Subcutaneous adipose tissue (tissue), 4 donors: ENCODE data around the gene PLXDC2. TPM values are rescaled to one million over a fixed set of nuclear protein-coding genes. Genes with fewer than 3 reads are reported as not detected.

Experiments
- total RNA-seq, 4 donors: library from RNA; depleted of rRNA; stranded (reverse); fragments of >200 nt; gene quantifications; one replicate each; pipeline ENCODE4 v1.1.0, GENCODE V29; 2016
- TF ChIP-seq, protein P1 (sequence below): fragments of 450-650 bp; IDR thresholded peaks from one replicate; pipeline ENCODE4 v1.5.1; 2016; ENCODE audit warnings: low read depth, mild to moderate bottlenecking, control low read depth, antibody characterized with exemption, moderate library complexity

Gene PLXDC2
- total RNA-seq, 4 donors from 2014 or later = 47.7 to 117 (median 84.3) TPM

DNA sequence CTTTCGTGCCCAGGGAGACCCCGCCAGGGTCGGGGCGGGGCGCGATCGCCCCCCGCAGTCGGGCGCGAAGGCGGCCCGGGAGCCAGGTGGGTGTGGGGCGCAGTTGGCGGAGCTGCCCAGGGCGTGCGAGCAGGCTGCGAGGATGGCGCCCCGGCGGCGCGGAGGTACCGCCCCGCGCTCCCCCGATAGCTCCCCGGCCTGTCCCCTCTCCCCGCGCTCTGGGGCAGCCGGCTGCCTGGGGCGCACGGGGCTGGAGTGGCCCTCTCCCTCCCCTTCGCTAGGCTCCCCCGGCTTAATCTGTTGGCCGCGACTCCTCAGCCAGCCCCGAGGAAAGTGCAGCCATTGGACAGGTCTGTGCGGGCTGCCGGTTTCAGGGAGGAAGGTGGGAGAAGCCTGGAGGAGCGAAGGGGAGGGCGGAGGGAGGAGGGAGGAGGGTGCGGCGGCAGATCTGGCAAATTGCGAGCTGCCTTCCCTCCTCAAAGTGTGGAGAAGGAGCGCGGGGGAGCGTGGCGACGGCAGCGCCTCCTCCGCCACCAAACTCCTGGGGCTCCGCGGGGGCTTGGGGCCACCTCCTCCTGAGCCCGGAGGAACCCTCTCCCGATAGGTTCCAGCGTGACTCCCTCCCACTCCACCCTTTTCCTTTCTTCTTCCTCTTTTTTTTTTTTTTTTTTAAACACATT is 361 bp upstream of the PLXDC2 start:
- TF ChIP-seq, protein P1, sequence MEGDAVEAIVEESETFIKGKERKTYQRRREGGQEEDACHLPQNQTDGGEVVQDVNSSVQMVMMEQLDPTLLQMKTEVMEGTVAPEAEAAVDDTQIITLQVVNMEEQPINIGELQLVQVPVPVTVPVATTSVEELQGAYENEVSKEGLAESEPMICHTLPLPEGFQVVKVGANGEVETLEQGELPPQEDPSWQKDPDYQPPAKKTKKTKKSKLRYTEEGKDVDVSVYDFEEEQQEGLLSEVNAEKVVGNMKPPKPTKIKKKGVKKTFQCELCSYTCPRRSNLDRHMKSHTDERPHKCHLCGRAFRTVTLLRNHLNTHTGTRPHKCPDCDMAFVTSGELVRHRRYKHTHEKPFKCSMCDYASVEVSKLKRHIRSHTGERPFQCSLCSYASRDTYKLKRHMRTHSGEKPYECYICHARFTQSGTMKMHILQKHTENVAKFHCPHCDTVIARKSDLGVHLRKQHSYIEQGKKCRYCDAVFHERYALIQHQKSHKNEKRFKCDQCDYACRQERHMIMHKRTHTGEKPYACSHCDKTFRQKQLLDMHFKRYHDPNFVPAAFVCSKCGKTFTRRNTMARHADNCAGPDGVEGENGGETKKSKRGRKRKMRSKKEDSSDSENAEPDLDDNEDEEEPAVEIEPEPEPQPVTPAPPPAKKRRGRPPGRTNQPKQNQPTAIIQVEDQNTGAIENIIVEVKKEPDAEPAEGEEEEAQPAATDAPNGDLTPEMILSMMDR = no peak

DNA sequence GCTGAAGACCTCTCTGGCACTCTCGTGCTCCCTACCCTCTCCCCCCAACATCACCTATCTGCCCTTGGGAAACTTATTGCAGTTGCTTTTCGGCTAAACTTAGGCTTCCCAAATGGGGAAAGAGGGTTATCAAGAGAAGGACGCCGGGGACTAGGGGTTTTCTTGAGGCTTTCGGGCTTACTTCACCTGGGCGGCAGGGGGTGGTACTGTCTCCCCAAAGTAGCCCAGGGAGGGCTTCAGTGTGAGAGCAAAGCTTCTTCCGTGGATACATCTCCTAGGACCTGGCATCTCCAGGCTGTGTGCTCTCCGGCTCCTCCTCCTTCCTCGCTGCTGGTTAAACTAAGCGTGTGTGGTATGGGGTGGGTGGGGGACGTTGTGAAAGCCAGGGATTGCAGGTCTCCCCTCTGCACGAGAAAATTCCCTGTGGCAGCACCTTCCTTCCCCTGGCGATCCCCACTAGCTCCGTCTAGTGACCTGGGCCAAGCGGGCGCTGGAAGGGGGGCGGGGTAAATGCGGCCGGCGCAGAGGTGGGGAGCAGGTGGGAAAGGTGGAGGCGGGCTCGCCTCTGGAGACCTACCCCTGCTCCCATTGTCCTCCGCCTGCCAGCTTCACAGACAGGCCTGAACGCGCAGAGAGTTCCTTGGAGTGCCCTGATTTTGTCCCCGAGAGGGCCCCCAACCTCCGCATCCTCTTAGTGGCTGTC is 1.1 kb downstream of the PLXDC2 start:
- TF ChIP-seq, protein P1 = no peak

DNA sequence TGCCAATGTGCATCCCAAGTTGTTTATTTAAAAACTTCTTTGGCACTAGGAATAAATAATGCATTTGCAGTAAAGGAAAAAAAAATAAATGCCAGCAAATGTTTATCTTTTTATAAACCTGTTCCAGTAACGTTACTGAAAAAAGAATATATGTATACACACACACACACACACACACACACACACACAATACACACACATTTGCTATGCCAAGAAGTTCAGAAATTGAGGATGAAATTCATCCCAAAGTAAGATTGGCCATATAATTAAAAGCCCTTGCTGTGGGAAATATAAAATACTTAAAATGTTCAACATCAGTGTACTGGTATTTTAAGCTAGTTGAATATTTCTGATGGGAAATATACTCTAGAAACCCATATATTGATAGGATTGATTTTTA is 2.6 kb downstream of the PLXDC2 start:
- TF ChIP-seq, protein P1 = no peak

DNA sequence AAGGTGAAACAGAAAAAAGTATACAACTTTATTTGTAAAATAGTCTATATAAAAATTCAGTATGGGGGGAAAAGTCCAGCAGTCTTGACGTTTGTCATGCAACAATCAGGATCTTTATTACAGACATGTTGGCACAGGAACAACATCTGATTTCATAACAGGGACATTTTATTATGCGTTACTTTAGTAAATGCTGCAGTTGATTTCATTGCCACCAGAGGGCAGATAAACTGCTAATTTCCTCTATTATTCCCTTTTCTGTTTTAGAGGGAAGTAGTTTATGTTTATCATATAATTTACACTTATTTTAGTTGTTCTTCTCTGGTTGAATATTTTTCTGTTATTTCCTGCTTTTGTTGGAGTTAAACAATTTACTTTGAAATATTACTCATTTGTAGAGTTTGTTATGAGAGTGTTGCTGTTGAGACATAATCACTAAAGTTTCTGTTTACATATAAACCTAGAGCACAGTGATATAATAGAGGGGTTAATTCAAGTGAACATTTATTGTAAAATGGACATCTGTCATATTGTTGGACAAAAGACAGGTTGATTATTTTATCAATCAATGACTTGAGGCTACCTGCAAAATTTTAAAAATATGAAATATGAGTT is 3.3 kb downstream of the PLXDC2 start:
- TF ChIP-seq, protein P1 = no peak

DNA sequence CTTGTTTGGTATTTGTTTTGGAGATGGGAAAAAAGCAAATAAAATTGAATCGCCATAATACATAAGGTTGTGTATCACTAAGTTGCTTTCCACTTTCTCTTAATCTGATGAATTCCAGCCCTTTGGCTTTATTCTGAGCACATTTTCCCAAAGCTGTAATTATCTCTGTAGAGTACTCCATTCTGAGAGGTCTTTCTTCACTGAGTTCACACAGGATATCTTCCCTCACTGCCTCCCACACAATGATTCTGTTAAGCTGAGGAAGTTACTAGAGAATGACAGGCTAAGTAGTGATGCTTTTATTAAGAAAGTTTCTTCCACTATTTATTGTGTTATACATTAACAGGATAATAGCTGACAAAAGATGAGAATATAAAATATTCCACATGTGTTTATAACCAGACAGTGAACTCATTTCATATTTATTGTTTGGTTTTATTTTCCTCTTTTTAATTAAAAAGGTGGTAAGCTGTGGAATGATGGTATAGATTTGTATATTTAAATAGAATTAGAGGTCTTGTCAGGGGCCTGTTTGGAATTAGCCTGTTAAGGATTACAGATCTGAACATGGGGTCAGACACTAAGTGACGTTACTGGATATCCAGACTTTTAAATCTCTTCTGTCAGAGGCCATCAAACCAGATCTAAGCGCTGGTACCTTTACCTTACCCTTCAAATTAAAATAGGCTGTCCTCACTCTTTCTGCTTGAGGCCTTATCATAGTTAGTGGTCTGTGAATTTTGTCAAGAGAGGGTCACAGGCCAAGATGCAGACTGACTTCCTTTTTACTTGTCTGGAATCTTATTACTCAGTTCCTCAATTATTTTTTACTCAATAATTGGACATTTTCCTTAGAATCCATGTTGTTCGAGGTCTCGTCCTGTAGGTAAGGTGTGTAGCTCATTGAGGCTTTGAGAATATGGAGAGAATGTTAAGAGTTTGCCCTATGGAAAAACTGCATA is 8.4 kb downstream of the PLXDC2 start:
- TF ChIP-seq, protein P1 = no peak

DNA sequence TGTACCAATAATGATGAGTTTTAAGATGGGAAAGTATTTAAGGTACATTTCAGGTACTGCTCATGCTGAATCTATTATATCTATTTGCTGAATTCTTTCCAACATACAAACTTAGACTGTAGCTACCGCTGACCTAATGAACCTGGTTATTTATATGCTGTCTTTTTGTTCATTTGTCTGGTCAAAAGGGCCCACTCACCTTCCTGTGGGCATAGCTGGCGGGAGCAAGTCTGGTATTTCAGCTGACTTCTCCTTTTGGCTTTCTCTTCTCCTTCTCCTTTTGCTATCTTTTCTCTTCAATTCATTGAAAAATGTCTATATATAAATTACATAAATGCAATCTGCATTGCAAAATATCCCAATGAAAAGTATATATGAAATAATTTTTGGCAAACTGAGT is 9.5 kb downstream of the PLXDC2 start:
- TF ChIP-seq, protein P1 = no peak
